ENCODE results near the gene RAI1.

Gene RAI1

GRCh38 chr17:17719966-17720543 is 38.8 kb downstream of the RAI1 start (continued):
- TF ChIP-seq ZNF138 (tag by site-specific recombination; IDR thresholded peaks at IDR 0.05; ENCODE audit: borderline replicate concordance) (no peak), REPIN1 (tag by site-specific recombination; IDR thresholded peaks at IDR 0.05; ENCODE audit: low read depth) (no peak), ZNF623 (tag by site-specific recombination; IDR thresholded peaks at IDR 0.05) (no peak), ZNF423 (tag by site-specific recombination; IDR thresholded peaks at IDR 0.05) (no peak)

GRCh38 chr17:17721140-17721668 is 39.9 kb downstream of the RAI1 start:
- Histone ChIP-seq H3K27ac (ENCODE audit: extremely low read depth, low read depth, low read length) (no peak overlapping the region), H3K36me3 (ENCODE audit: control insufficient read depth in 2 of 2, insufficient read depth in 1 of 2, low read length in 2 of 2) (peaks cover 0 to 3% of the 10 kb centered on the region in 2 experiments), H3K4me3 (ENCODE audit: low read depth, low read length) (no peak overlapping the region), H3K9me3 (ENCODE audit: control insufficient read depth, insufficient read depth, low read depth, low read length) (no peaks in the 10 kb centered on the region), H3K4me1 (ENCODE audit: control insufficient read depth, insufficient read depth, low read length) (peaks cover 17% of the 10 kb centered on the region)
- ChIA-PET CTCF (no interaction called here), POLR2A (no interaction called here)
- no peak for TF ChIP-seq PBX3 (CRISPR knock-in tag; IDR thresholded peaks at IDR 0.05)
- TF ChIP-seq ZBTB7A (tag by site-specific recombination; IDR thresholded peaks at IDR 0.05; ENCODE audit: low read depth): no peak
- no peak for TF ChIP-seq ZNF560 (tag by site-specific recombination; IDR thresholded peaks at IDR 0.05; ENCODE audit: borderline replicate concordance)
- TF ChIP-seq SCRT1 (tag by site-specific recombination; IDR thresholded peaks at IDR 0.05; ENCODE audit: borderline replicate concordance): peak; percentile 57; the same call in 1 of the 2 replicates
- TF ChIP-seq SCRT2 (tag by site-specific recombination; IDR thresholded peaks at IDR 0.05): peak; percentile 85
- TF ChIP-seq GLI4 (tag by site-specific recombination; IDR thresholded peaks at IDR 0.05): no peak
- TF ChIP-seq PRDM6 (tag by site-specific recombination; IDR thresholded peaks at IDR 0.05): no peak
- TF ChIP-seq ZNF175 (tag by site-specific recombination; IDR thresholded peaks at IDR 0.05): no peak

GRCh38 chr17:17722081-17722905 is 41.0 kb downstream of the RAI1 start:
- CTCF ChIA-PET: interaction anchor here (0.6 kb wide), 3 partner anchors 32 to 301 kb away, joined by 3 to 4 read pairs (median 4); no protein-coding TSS in a partner anchor
- Histone ChIP-seq H3K4me3 (ENCODE audit: low read depth, low read length) (no peak overlapping the region), H3K9me3 (ENCODE audit: control insufficient read depth, insufficient read depth, low read depth, low read length) (no peaks in the 10 kb centered on the region), H3K36me3 (ENCODE audit: control insufficient read depth in 2 of 2, insufficient read depth in 1 of 2, low read length in 2 of 2) (peaks cover 0 to 6% of the 10 kb centered on the region in 2 experiments), H3K4me1 (ENCODE audit: control insufficient read depth, insufficient read depth, low read length) (peaks cover 17% of the 10 kb centered on the region), H3K27ac (ENCODE audit: extremely low read depth, low read depth, low read length) (no peak overlapping the region)
- POLR2A ChIA-PET: interaction anchor here (0.7 to 1.0 kb wide), 2 partner anchors 15 to 40 kb away, joined by 3 read pairs; no protein-coding TSS in a partner anchor
- peak; percentile 53 for TF ChIP-seq ZNF366 (tag by site-specific recombination; conservative IDR thresholded peaks at IDR 0.05)
- no peak for TF ChIP-seq ZNF510 (tag by site-specific recombination; IDR thresholded peaks at IDR 0.05; ENCODE audit: insufficient replicate concordance)
- TF ChIP-seq ZNF24 (tag by site-specific recombination; IDR thresholded peaks at IDR 0.05): peak; percentile 44; the same call in 1 of the 2 replicates
- TF ChIP-seq ZXDB (tag by site-specific recombination; IDR thresholded peaks at IDR 0.05): no peak
- TF ChIP-seq PRDM1 (tag by site-specific recombination; IDR thresholded peaks at IDR 0.05): peak; percentile 72
- peak; percentile 84 for TF ChIP-seq EGR2 (tag by site-specific recombination; IDR thresholded peaks at IDR 0.05; ENCODE audit: low read depth)
- no peak for TF ChIP-seq GLIS2 (tag by site-specific recombination; IDR thresholded peaks at IDR 0.05)
- TF ChIP-seq ZNF416 (tag by site-specific recombination; IDR thresholded peaks at IDR 0.05): no peak
- TF ChIP-seq ZNF843 (tag by site-specific recombination; IDR thresholded peaks at IDR 0.05): no peak
- TF ChIP-seq KLF1 (tag by site-specific recombination; IDR thresholded peaks at IDR 0.05): no peak
- no peak for TF ChIP-seq ZSCAN16 (tag by site-specific recombination; IDR thresholded peaks at IDR 0.05)
- TF ChIP-seq ZNF747 (tag by site-specific recombination; IDR thresholded peaks at IDR 0.05): no peak
- TF ChIP-seq ZNF623 (tag by site-specific recombination; IDR thresholded peaks at IDR 0.05): no peak
- peak; percentile 84 for TF ChIP-seq ZFHX2 (tag by site-specific recombination; conservative IDR thresholded peaks at IDR 0.05)
- TF ChIP-seq ZNF664 (tag by site-specific recombination; IDR thresholded peaks at IDR 0.05): no peak
- no peak for TF ChIP-seq ZNF76 (tag by site-specific recombination; IDR thresholded peaks at IDR 0.05; ENCODE audit: borderline replicate concordance, low read depth)
- no peak for TF ChIP-seq GFI1B (tag by site-specific recombination; IDR thresholded peaks at IDR 0.05)

Data from HEK293 (cell line).